Endodermal cell (in vitro differentiated cells): Measurements from ENCODE around the gene BPIFA1. TPM values are rescaled to one million over a fixed set of nuclear protein-coding genes. Genes with fewer than 3 reads are reported as not detected.

Experiments
- DNase-seq: peaks from one replicate; pipeline ENCODE4 v3.0.0-alpha.2; 2017
- H3K27ac ChIP-seq: 2 replicates; pipeline ENCODE4 v1.5.1; 2013; ENCODE audit warnings: mild to moderate bottlenecking, low read depth, low read length, moderate library complexity
- H3K27me3 ChIP-seq: 2 replicates; pipeline ENCODE4 v1.6.1; 2013; ENCODE audit warnings: mild to moderate bottlenecking, low read length, moderate library complexity; ENCODE audit not compliant: insufficient read depth, control insufficient read depth, poor library complexity, severe bottlenecking
- H3K36me3 ChIP-seq: 2 replicates; pipeline ENCODE4 v1.7.0; 2013; ENCODE audit warnings: mild to moderate bottlenecking, low read length, moderate library complexity; ENCODE audit not compliant: control insufficient read depth, insufficient read depth
- H3K4me1 ChIP-seq: one replicate; pipeline ENCODE4 v1.7.0; 2013; ENCODE audit warnings: low read length; ENCODE audit not compliant: control insufficient read depth, insufficient read depth
- H3K4me3 ChIP-seq: 2 replicates; pipeline ENCODE4 v1.5.1; 2013; ENCODE audit warnings: mild to moderate bottlenecking, low read length, moderate library complexity
- H3K9ac ChIP-seq: 2 replicates; pipeline ENCODE4 v1.6.1; 2013; ENCODE audit warnings: mild to moderate bottlenecking, low read length, moderate library complexity; ENCODE audit not compliant: poor library complexity, severe bottlenecking; ENCODE audit errors: extremely low read depth
- H3K9me3 ChIP-seq: 2 replicates; pipeline ENCODE4 v1.6.1; 2013; ENCODE audit warnings: mild to moderate bottlenecking, low read length, moderate library complexity; ENCODE audit not compliant: control insufficient read depth
- H3K27ac Mint-ChIP-seq: 2 replicates; pipeline ENCODE4 v1.8.0; 2020; ENCODE audit warnings: mixed read lengths
- H3K27me3 Mint-ChIP-seq: 2 replicates; pipeline ENCODE4 v1.8.0; 2021; ENCODE audit warnings: mild to moderate bottlenecking, mixed read lengths; ENCODE audit not compliant: insufficient read depth
- H3K36me3 Mint-ChIP-seq: 2 replicates; pipeline ENCODE4 v1.8.0; 2020; ENCODE audit warnings: low read depth, mixed read lengths
- H3K4me1 Mint-ChIP-seq: 2 replicates; pipeline ENCODE4 v1.8.0; 2020; ENCODE audit warnings: mixed read lengths
- H3K4me3 Mint-ChIP-seq: 2 replicates; pipeline ENCODE4 v1.8.0; 2020; ENCODE audit warnings: mild to moderate bottlenecking, moderate library complexity, mixed read lengths
- H3K9me3 Mint-ChIP-seq: 2 replicates; pipeline ENCODE4 v1.8.0; 2020; ENCODE audit warnings: mild to moderate bottlenecking, mixed read lengths
- CTCF ChIP-seq: fragments of 200-600 bp; sonication (generic); conservative IDR thresholded peaks from 2 replicates; pipeline ENCODE4 v1.5.0; 2021; ENCODE audit warnings: antibody characterized with exemption, mild to moderate bottlenecking
- WGBS, 2 experiments: methylation state at CpG; one replicate each; pipeline versions ENCODE4 v1.1.5 to v1.1.7; 2013; ENCODE audit warnings: missing lambda C conversion rate in 2 of 2, mixed read lengths in 1 of 2; ENCODE audit not compliant: insufficient coverage in 1 of 2, insufficient read length in 1 of 2; 5-methylcytosine and 5-hydroxymethylcytosine counted together
- total RNA-seq, 2 donors: library from RNA; stranded (reverse); fragmentation: NEBNext Ultra II Directional in 1 of 2; extraction: Animal tissue kit (Norgen Biotek cat#: 25700) in 1 of 2; gene quantifications; 2 replicates in 1 of 2; 3 replicates in 1 of 2; pipeline ENCODE4 v1.2.1, GENCODE V29; 2021

Gene BPIFA1
- total RNA-seq, 2 donors from 2014 or later = 1.4 TPM; not detected in 1

DNA sequence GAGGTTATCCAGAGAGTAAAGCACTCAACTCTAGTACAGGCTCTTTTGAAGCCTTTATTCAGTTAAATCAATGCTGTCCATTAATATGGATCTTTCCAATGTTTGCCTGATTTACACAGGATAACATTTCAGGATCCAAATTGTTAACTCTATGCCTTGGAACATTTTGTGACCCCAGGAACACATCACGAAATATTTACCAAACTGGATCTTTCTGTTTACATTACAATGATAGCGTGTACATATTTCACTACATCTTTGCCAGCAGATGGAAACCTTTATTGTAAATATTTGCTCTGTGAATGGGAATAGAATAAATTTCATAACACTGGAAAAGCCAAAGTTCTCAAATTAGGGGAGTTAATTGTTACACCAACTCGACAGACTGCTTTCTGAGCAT is 44.3 kb upstream of the BPIFA1 start:
- peaks cover 46% of the 10 kb centered on the region for H3K27me3 ChIP-seq
- H3K36me3 ChIP-seq = no peaks in the 10 kb centered on the region
- no peak overlapping the region for H3K9ac ChIP-seq
- no peak for TF ChIP-seq CTCF
- Mint-ChIP-seq H3K36me3 (no peaks in the 10 kb centered on the region), H3K27ac (no peak overlapping the region), H3K4me1 (no peaks in the 10 kb centered on the region), H3K4me3 (no peak overlapping the region), H3K27me3 (peaks cover 8% of the 10 kb centered on the region), H3K9me3 (peaks cover 6% of the 10 kb centered on the region)
- H3K4me3 ChIP-seq = no peak overlapping the region
- no peaks in the 10 kb centered on the region for H3K9me3 ChIP-seq
- DNase-seq = no peak
- H3K4me1 ChIP-seq = no peaks in the 10 kb centered on the region
- WGBS, 2 experiments = 46 to 74% methylated on average over 1 to 3 of the region's 3 CpGs
- H3K27ac ChIP-seq = no peak overlapping the region

DNA sequence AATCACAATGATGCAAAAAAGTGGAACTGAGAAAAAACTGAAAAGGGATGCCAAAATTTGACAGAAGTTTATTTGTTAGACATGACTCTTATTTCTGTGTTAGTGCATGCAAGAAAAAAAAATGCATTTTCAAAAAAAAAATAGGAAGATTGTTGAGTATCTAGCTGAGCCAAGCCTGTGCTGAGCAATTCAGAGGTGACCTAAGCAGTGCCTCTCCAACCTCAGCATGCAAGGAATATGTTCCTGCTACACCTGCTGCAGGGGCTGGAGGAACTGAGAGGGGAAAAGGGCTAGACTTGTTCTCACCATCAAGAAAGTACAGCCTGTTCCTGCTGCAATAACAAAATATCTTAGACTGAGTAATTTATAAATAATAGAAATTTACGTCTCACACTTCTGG is 43.8 kb upstream of the BPIFA1 start:
- Mint-ChIP-seq H3K9me3 (peaks cover 3% of the 10 kb centered on the region), H3K27me3 (peaks cover 10% of the 10 kb centered on the region), H3K27ac (no peak overlapping the region), H3K4me1 (no peaks in the 10 kb centered on the region), H3K36me3 (no peaks in the 10 kb centered on the region), H3K4me3 (no peak overlapping the region)
- Histone ChIP-seq H3K27ac (no peak overlapping the region), H3K9me3 (no peaks in the 10 kb centered on the region), H3K4me1 (no peaks in the 10 kb centered on the region), H3K27me3 (peaks cover 49% of the 10 kb centered on the region), H3K36me3 (no peaks in the 10 kb centered on the region), H3K4me3 (no peak overlapping the region), H3K9ac (no peak overlapping the region)
- no peak for TF ChIP-seq CTCF
- no peak for DNase-seq
- WGBS, 2 experiments = 88 to 100% methylated on average over 1 of the region's 1 CpG

- no peak for TF ChIP-seq CTCF
- Mint-ChIP-seq H3K9me3 (no peaks in the 10 kb centered on the region), H3K27me3 (peaks cover 12% of the 10 kb centered on the region), H3K36me3 (no peaks in the 10 kb centered on the region), H3K27ac (no peak overlapping the region), H3K4me1 (no peaks in the 10 kb centered on the region), H3K4me3 (no peak overlapping the region)
- Histone ChIP-seq H3K27ac (no peak overlapping the region), H3K4me1 (no peaks in the 10 kb centered on the region), H3K9me3 (no peaks in the 10 kb centered on the region), H3K36me3 (no peaks in the 10 kb centered on the region), H3K27me3 (peaks cover 49% of the 10 kb centered on the region), H3K4me3 (no peak overlapping the region), H3K9ac (no peak overlapping the region)
- 75 to 77% methylated on average over 5 to 8 of the region's 8 CpGs for WGBS, 2 experiments
- peak; percentile 56 for DNase-seq
Observed at GRCh38 chr20:33192912-33193501, 42.8 kb upstream of the BPIFA1 start.
